ENCODE measurements around the gene SERPINA4.
A peak's percentile ranks its signal among the peaks of the same experiment; 100 is the strongest.
"Not testable (repeated sequence)": the region's sequence is repeated elsewhere in the genome, so short reads cannot be mapped to it uniquely, and the experiment has no call there.

The SERPINA4 gene

GRCh38 chr14:94574336-94574735 lies 13.1 kb downstream of the SERPINA4 start:
- ChIA-PET CTCF (no interaction called here), POLR2A (no interaction called here)
- H3K27ac ChIP-seq (ENCODE audit: extremely low read depth, low read depth, low read length), result no peak overlapping the region
- TF ChIP-seq ZNF704 (tag by site-specific recombination; IDR thresholded peaks at IDR 0.05) (no peak), ZNF16 (tag by site-specific recombination; IDR thresholded peaks at IDR 0.05; ENCODE audit: low read depth) (no peak), ZNF561 (tag by site-specific recombination; IDR thresholded peaks at IDR 0.05; ENCODE audit: borderline replicate concordance) (no peak), GLIS2 (tag by site-specific recombination; IDR thresholded peaks at IDR 0.05) (no peak), ZNF404 (tag by site-specific recombination; IDR thresholded peaks at IDR 0.05) (no peak), ZBTB44 (tag by site-specific recombination; IDR thresholded peaks at IDR 0.05) (no peak)
- H3K9me3 ChIP-seq (ENCODE audit: control insufficient read depth, insufficient read depth, low read depth, low read length), result no peaks in the 10 kb centered on the region
- H3K4me1 ChIP-seq (ENCODE audit: control insufficient read depth, insufficient read depth, low read length), result no peaks in the 10 kb centered on the region
- H3K4me3 ChIP-seq (ENCODE audit: low read depth, low read length), result no peak overlapping the region
- H3K36me3 ChIP-seq (ENCODE audit: control insufficient read depth in 2 of 2, insufficient read depth in 1 of 2, low read length in 2 of 2), result no peaks in the 10 kb centered on the region

- H3K27ac ChIP-seq (ENCODE audit: extremely low read depth, low read depth, low read length), result no peak overlapping the region
- ChIA-PET CTCF (interaction anchor here (0.6 to 1.0 kb wide), 2 partner anchors 16 to 23 kb away, joined by 3 to 7 read pairs; no protein-coding TSS in a partner anchor), POLR2A (no interaction called here)
- TF ChIP-seq EGR2 (tag by site-specific recombination; IDR thresholded peaks at IDR 0.05; ENCODE audit: low read depth) (no peak), YY1 (tag by site-specific recombination; IDR thresholded peaks at IDR 0.05) (no peak), OVOL3 (tag by site-specific recombination; IDR thresholded peaks at IDR 0.05) (no peak), KLF1 (tag by site-specific recombination; IDR thresholded peaks at IDR 0.05) (no peak), CTCF (tag by site-specific recombination; IDR thresholded peaks at IDR 0.05) (no peak), ZNF610 (tag by site-specific recombination; IDR thresholded peaks at IDR 0.05; ENCODE audit: borderline replicate concordance) (no peak), ZNF707 (tag by site-specific recombination; IDR thresholded peaks at IDR 0.05) (no peak), ZNF311 (tag by site-specific recombination; IDR thresholded peaks at IDR 0.05; ENCODE audit: borderline replicate concordance) (no peak), KLF8 (tag by site-specific recombination; IDR thresholded peaks at IDR 0.05) (no peak)
- no peaks in the 10 kb centered on the region for H3K9me3 ChIP-seq (ENCODE audit: control insufficient read depth, insufficient read depth, low read depth, low read length)
- no peak overlapping the region for H3K4me3 ChIP-seq (ENCODE audit: low read depth, low read length)
- H3K36me3 ChIP-seq (ENCODE audit: control insufficient read depth in 2 of 2, insufficient read depth in 1 of 2, low read length in 2 of 2), result no peaks in the 10 kb centered on the region
- no peaks in the 10 kb centered on the region for H3K4me1 ChIP-seq (ENCODE audit: control insufficient read depth, insufficient read depth, low read length)
Measured at GRCh38 chr14:94575730-94576585, 14.7 kb downstream of the SERPINA4 start.

GRCh38 chr14:94577472-94577871 lies 16.2 kb downstream of the SERPINA4 start:
- H3K27ac ChIP-seq (ENCODE audit: extremely low read depth, low read depth, low read length); H3K36me3 ChIP-seq (ENCODE audit: control insufficient read depth in 2 of 2, insufficient read depth in 1 of 2, low read length in 2 of 2); H3K4me3 ChIP-seq (ENCODE audit: low read depth, low read length); POLR2A ChIA-PET; H3K4me1 ChIP-seq (ENCODE audit: control insufficient read depth, insufficient read depth, low read length); H3K9me3 ChIP-seq (ENCODE audit: control insufficient read depth, insufficient read depth, low read depth, low read length): not testable (repeated sequence)
- CTCF ChIA-PET, result interaction anchor here (0.7 kb wide), 1 partner anchor 88 kb away, joined by 5 read pairs; no protein-coding TSS in a partner anchor
- TF ChIP-seq ZBTB17 (tag by site-specific recombination; IDR thresholded peaks at IDR 0.05), result peak; percentile 31; the same call in 1 of the 2 replicates
- peak; percentile 92 for TF ChIP-seq ZNF366 (tag by site-specific recombination; conservative IDR thresholded peaks at IDR 0.05)

All from HEK293 (cell line).